SK-N-SH treated with all-trans-retinoic acid at 6 μM for 48 hours (cell line): ENCODE measurements around the gene SCGB1C1.

Experiments used
- OSR1 ChIP-seq: fragments of 250-450 bp; sonication (Bioruptor Pico); IDR thresholded peaks from 2 replicates; pipeline ENCODE4 v1.8.0; 2022; ENCODE audit warnings: moderate library complexity, mild to moderate bottlenecking, inconsistent platforms
- PATZ1 ChIP-seq: fragments of 250-450 bp; sonication (Bioruptor Pico); IDR thresholded peaks from 2 replicates; pipeline ENCODE4 v1.8.0; 2020; ENCODE audit warnings: mild to moderate bottlenecking, moderate library complexity, borderline replicate concordance

- TF ChIP-seq OSR1 (no peak), PATZ1 (CRISPR knock-in tag) (no peak)
Measured at GRCh38 chr11:212150-213100, 19.5 kb downstream of the SCGB1C1 start.
